Fibroblast of villous mesenchyme (primary cell): ENCODE results near the gene ENTPD7. TPM values are rescaled to one million over a fixed set of nuclear protein-coding genes. Genes with fewer than 3 reads are reported as not detected.
A peak's percentile ranks its signal among the peaks of the same experiment; 100 is the strongest.

Experiments used
- DNase-seq: peaks from one replicate; pipeline ENCODE4 v3.0.0-alpha.2; 2010; ENCODE audit warnings: low read depth
- H3K4me3 ChIP-seq: 2 replicates; pipeline ENCODE4 v1.5.1; 2011; ENCODE audit warnings: low read depth, mild to moderate bottlenecking, low read length
- total RNA-seq: library from RNA; depleted of rRNA; stranded (reverse); fragments of >200 nt; gene quantifications from 2 replicates; pipeline ENCODE4 v1.2.3, GENCODE V29; 2012
- TF ChIP-seq, protein P1 (sequence below): IDR thresholded peaks from 2 replicates; pipeline ENCODE4 v1.5.1; 2012; ENCODE audit warnings: low read depth, mild to moderate bottlenecking, low read length; ENCODE audit not compliant: insufficient read depth

The ENTPD7 gene
- total RNA-seq, 1 donor, result 48.4 TPM

DNA sequence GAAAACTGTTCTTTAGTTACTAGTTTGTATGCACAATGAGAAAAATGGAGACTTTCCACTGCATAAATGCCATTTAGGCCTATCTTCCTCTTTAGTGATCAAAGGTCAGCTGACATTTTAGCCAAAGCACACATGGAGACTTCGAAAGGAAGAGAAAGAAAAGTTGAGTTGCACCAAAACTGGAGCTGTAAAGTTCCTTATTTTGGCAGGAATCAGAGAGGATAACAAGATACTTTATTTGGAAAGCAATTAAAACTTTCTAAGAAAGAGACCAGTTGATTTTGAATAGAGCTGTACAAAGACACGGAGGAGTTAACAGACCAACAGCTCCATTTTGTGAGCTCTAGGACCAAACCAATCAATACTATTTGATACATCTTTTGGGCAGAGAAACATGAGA, 14.2 kb downstream of the ENTPD7 start:
- TF ChIP-seq, protein P1, sequence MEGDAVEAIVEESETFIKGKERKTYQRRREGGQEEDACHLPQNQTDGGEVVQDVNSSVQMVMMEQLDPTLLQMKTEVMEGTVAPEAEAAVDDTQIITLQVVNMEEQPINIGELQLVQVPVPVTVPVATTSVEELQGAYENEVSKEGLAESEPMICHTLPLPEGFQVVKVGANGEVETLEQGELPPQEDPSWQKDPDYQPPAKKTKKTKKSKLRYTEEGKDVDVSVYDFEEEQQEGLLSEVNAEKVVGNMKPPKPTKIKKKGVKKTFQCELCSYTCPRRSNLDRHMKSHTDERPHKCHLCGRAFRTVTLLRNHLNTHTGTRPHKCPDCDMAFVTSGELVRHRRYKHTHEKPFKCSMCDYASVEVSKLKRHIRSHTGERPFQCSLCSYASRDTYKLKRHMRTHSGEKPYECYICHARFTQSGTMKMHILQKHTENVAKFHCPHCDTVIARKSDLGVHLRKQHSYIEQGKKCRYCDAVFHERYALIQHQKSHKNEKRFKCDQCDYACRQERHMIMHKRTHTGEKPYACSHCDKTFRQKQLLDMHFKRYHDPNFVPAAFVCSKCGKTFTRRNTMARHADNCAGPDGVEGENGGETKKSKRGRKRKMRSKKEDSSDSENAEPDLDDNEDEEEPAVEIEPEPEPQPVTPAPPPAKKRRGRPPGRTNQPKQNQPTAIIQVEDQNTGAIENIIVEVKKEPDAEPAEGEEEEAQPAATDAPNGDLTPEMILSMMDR, result no peak
- DNase-seq, result no peak
- H3K4me3 ChIP-seq, result no peak overlapping the region

DNA sequence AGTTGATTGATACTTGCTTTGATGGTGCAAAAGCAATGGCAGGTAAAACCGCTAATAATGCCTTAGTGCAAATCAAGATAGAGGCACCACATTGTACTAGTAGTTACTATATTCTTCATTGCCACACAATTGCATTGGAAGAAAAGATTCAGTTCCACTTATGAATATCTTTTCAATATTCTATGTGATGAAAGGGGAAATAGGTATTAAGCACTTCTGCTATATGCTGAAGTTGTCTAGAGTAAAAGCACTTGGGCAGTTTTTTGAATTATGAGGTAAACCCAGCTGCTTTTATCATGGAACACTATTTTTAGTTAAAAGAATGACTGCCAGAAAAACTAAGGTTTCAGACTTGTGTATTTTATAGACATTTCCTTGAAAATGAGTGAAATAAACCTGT, 15.5 kb downstream of the ENTPD7 start:
- TF ChIP-seq, protein P1, result no peak
- no peak for DNase-seq
- H3K4me3 ChIP-seq, result no peak overlapping the region

DNA sequence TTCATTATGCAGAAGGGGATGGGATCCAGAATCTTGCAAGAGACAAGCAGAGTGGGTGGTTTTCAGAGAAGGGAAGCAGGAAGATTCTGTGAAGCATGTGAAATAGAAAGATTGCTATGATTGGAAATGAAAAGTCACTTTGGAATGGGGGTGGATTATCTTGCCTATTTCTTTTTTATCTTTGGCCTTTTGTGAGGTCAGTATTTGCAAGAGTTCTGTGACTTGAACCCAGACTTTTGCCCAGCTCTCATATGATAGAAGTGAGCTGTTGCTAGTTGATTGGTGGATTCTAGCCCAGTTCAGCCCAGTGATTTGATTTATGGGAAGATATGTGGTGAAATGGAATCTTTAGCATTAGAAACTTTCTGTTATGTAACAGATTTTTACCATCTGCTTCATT, 17.1 kb downstream of the ENTPD7 start:
- H3K4me3 ChIP-seq, result no peak overlapping the region
- TF ChIP-seq, protein P1, result no peak
- peak; percentile 97 for DNase-seq

DNA sequence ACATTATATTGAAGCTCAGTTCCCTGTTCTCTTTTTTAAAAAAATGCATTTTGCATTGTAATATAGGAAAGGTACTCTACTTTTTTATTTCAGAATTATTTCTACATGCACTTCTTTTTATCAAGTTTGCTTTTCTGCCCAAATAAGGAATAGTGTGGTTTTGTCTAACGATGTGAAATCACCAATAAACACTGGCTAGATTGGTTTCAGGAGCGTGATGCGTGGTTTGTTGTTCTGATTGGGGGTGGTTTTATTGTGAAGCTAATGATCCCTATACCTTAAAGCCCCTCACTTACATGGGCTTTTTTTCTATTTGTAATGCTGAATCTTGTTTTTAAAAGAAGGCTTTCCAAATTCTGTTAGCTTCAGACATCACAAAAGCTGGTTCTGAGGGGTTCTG, 17.6 kb downstream of the ENTPD7 start:
- H3K4me3 ChIP-seq, result no peak overlapping the region
- TF ChIP-seq, protein P1, result no peak
- DNase-seq, result no peak

DNA sequence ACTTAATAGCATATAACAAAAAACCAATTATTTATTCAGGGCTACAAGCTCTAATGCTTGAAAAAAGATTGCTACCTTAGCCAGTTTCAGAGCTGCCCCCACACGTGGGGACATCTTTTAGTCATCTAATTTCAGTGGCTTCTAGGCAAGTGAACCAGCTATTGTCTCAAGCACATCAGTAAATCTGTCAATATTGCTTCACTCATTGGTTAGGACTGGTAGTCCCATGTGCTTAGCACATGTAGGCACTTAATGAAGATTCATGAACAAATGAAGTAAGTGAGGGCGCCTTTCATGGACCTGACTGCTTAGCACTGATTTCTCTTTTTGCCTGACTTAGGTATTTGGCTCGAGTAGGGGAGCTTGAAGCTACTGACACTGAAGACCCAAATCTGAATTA, 19.6 kb downstream of the ENTPD7 start:
- TF ChIP-seq, protein P1, result no peak
- no peak overlapping the region for H3K4me3 ChIP-seq
- no peak for DNase-seq

DNA sequence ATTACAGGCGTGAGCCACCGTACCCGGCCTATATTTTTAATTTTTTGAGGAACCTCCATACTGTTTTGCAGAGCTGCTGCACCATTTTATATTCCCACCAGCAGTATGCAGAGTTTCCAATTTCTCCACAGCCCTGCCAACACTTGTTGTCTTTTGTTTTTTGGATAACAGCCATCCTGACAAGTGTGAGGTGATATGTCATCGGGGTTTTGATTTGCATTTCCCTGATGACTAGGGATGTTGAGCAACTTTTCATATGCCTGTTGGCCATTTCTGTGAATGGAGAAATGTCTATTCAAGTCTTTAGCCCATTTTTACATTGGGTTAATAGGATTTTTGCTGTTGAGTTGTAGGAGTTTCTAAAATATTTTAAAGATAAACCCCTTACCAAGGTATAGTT, 22.2 kb downstream of the ENTPD7 start:
- TF ChIP-seq, protein P1, result no peak
- DNase-seq, result peak; percentile 74
- H3K4me3 ChIP-seq, result no peak overlapping the region

DNA sequence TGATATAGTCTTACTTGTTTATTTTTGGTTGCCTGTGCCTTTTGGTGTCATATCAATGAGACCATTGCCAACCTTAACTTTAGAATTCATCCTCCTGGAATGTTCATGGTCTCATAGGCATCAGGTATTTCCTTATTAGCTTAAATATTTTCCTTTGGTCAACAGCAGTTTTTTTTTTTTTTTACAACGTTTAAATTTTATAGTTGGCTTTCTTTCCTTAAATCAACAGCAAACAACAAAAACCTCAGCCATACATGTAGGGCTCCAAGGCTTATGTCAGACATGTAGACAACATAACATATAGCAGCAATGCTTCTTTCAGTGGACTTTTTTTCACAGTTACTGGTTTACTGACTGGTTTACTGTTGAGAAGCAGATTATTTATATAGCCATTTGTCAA, 22.7 kb downstream of the ENTPD7 start:
- TF ChIP-seq, protein P1, result no peak
- no peak for DNase-seq

More for the DNA sequence above, 22.7 kb downstream of the ENTPD7 start:
- H3K4me3 ChIP-seq, result no peak overlapping the region
